OCI-LY1 (cell line): ENCODE data around the gene SPACDR.
"Not testable (repeated sequence)": the region's sequence is repeated elsewhere in the genome, so short reads cannot be mapped to it uniquely, and the experiment has no call there.

ENCODE experiments used
- CTCF ChIP-seq: fragments of 200-600 bp; sonication (generic), shearing (Covaris generic); IDR thresholded peaks from 2 replicates; pipeline ENCODE4 v1.5.1; 2017; ENCODE audit warnings: mild to moderate bottlenecking, antibody characterized with exemption, low read length, moderate library complexity, mixed read lengths
- EZH2 ChIP-seq: fragments of 200-600 bp; sonication (generic), shearing (Covaris generic); IDR thresholded peaks from 2 replicates; pipeline ENCODE4 v1.8.0; 2017; ENCODE audit warnings: borderline replicate concordance, mixed run types, mild to moderate bottlenecking, antibody characterized with exemption, low read length, moderate library complexity, mixed read lengths

GRCh38 chr7:100500743-100501142, 36.7 kb upstream of the SPACDR start:
- not testable (repeated sequence) for TF ChIP-seq CTCF, EZH2
